ENCODE results near the gene HES5. TPM values are rescaled to one million over a fixed set of nuclear protein-coding genes. Genes with fewer than 3 reads are reported as not detected.

Gene HES5
- total and polyA plus RNA-seq, 2 experiments from 2014 or later = 0.16 to 0.21 TPM

GRCh38 chr1:2508751-2509150 lies 21.3 kb downstream of the HES5 start:
- Mint-ChIP-seq H3K27ac (no peak overlapping the region), H3K9me3 (no peaks in the 10 kb centered on the region), H3K4me1 (no peaks in the 10 kb centered on the region), H3K27me3 (ENCODE audit: insufficient read depth, low read depth, poor library complexity) (peaks cover 2% of the 10 kb centered on the region), H3K4me3 (no peak overlapping the region), H3K36me3 (ENCODE audit: low read depth) (peaks cover 18% of the 10 kb centered on the region)
- no peak overlapping the region for H3K4me3 ChIP-seq
- TF ChIP-seq POLR2AphosphoS5 (IDR thresholded peaks at IDR 0.05; ENCODE audit: low read depth) (no peak), EZH2phosphoT487 (IDR thresholded peaks at IDR 0.05; ENCODE audit: unreplicated experiment) (no peak), ZNF331 (CRISPR knock-in tag; IDR thresholded peaks at IDR 0.05; ENCODE audit: low read depth) (no peak), JUNB (IDR thresholded peaks at IDR 0.05; ENCODE audit: unreplicated experiment) (no peak), ZNF462 (CRISPR knock-in tag; IDR thresholded peaks at IDR 0.05) (no peak), CREB1 (CRISPR knock-in tag; IDR thresholded peaks at IDR 0.05; ENCODE audit: low read depth) (no peak)
- no peaks in the 10 kb centered on the region for H3F3A ChIP-seq (replicated peaks; ENCODE audit: low read depth)
- ATAC-seq (no peak), DNase-seq (ENCODE audit: low spot score) (no peak)
- H3K9me2 ChIP-seq (ENCODE audit: insufficient read depth) = no peaks in the 10 kb centered on the region
- no peak overlapping the region for H2AFZ ChIP-seq
- H3K27ac ChIP-seq (ENCODE audit: low read depth) = no peak overlapping the region
- H4K20me1 ChIP-seq (replicated peaks; ENCODE audit: insufficient read depth) = no peaks in the 10 kb centered on the region; the same call in 1 of the 2 replicates
- H3K4me1 ChIP-seq (ENCODE audit: insufficient read depth) = no peaks in the 10 kb centered on the region
- no peaks in the 10 kb centered on the region for H3K27me3 ChIP-seq (ENCODE audit: insufficient read depth)
- H3K36me3 ChIP-seq (ENCODE audit: insufficient read depth) = no peaks in the 10 kb centered on the region; the same call in 1 of the 2 replicates
- no peaks in the 10 kb centered on the region for H3K79me2 ChIP-seq (replicated peaks; ENCODE audit: insufficient read depth)
- no peak overlapping the region for H3K4me2 ChIP-seq

GRCh38 chr1:2508180-2508579 lies 21.9 kb downstream of the HES5 start:
- no peaks in the 10 kb centered on the region for H3K79me2 ChIP-seq (replicated peaks; ENCODE audit: insufficient read depth)
- no peak for DNase-seq (ENCODE audit: low spot score)
- H3K36me3 Mint-ChIP-seq (ENCODE audit: low read depth) = peaks cover 16% of the 10 kb centered on the region
- no peaks in the 10 kb centered on the region for H3K27me3 ChIP-seq (ENCODE audit: insufficient read depth)
- H3K27ac ChIP-seq (ENCODE audit: low read depth) = no peak overlapping the region
- H3K4me2 ChIP-seq = no peak overlapping the region
- no peak overlapping the region for H3K4me3 Mint-ChIP-seq
- no peak for ATAC-seq
- no peak overlapping the region for H3K27ac Mint-ChIP-seq
- no peak overlapping the region for H3K4me3 ChIP-seq
- H3K4me1 Mint-ChIP-seq = no peaks in the 10 kb centered on the region
- H3K4me1 ChIP-seq (ENCODE audit: insufficient read depth) = no peaks in the 10 kb centered on the region
- no peak for TF ChIP-seq EZH2phosphoT487 (IDR thresholded peaks at IDR 0.05; ENCODE audit: unreplicated experiment)
- TF ChIP-seq CREB1 (CRISPR knock-in tag; IDR thresholded peaks at IDR 0.05; ENCODE audit: low read depth) = no peak
- no peak overlapping the region for H2AFZ ChIP-seq
- H4K20me1 ChIP-seq (replicated peaks; ENCODE audit: insufficient read depth) = no peaks in the 10 kb centered on the region; the same call in 1 of the 2 replicates
- H3K9me2 ChIP-seq (ENCODE audit: insufficient read depth) = no peaks in the 10 kb centered on the region
- no peaks in the 10 kb centered on the region; the same call in 1 of the 2 replicates for H3K36me3 ChIP-seq (ENCODE audit: insufficient read depth)
- H3F3A ChIP-seq (replicated peaks; ENCODE audit: low read depth) = no peaks in the 10 kb centered on the region
- H3K27me3 Mint-ChIP-seq (ENCODE audit: insufficient read depth, low read depth, poor library complexity) = peaks cover 3% of the 10 kb centered on the region
- H3K9me3 Mint-ChIP-seq = no peaks in the 10 kb centered on the region
